GM10266 (cell line): ENCODE results near the gene NR1H2.
"Not testable (repeated sequence)": the region's sequence is repeated elsewhere in the genome, so short reads cannot be mapped to it uniquely, and the experiment has no call there.

Experiments used
- DNase-seq: peaks from one replicate; pipeline ENCODE4 v3.0.0; 2012; ENCODE audit errors: extremely low spot score
- TF ChIP-seq, protein P1 (sequence below): IDR thresholded peaks from 2 replicates; pipeline ENCODE4 v1.5.1; 2012; ENCODE audit warnings: mild to moderate bottlenecking, low read depth; ENCODE audit not compliant: control insufficient read depth, insufficient read depth; ENCODE audit errors: missing control alignments

The NR1H2 gene

DNA sequence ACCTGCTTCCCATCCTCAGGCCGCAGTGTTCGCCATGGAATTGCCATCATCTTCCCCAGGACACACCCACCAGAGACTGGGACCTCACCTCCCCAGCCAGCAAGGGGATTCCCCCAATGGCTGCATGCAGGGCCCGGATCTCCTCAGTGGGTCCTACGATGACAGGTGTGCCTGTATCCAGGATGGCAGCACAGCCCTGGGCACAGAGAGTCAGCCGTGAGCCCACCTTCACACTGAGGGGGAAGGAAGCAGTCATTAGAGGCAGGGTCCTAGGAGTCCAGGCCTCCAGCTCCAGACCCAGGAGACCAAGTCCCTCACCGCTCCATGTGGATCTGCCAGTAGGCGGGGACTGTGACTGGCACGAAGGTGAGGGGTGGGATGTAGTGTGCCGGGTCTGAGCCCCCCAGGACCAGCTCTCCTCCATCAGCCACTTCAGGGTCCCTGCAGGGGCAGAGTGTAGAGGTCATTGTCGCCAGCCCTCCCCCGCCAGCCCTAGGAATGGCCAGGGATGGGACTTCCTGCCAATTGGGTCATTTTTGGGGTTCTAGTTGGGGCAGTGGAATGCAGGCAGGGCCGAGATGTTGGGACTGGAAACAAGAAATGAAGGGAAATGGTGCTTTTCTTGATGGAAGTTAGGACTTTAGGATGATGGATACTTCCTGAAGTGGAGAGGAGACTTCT lies 41.4 kb upstream of the NR1H2 start:
- TF ChIP-seq, protein P1, sequence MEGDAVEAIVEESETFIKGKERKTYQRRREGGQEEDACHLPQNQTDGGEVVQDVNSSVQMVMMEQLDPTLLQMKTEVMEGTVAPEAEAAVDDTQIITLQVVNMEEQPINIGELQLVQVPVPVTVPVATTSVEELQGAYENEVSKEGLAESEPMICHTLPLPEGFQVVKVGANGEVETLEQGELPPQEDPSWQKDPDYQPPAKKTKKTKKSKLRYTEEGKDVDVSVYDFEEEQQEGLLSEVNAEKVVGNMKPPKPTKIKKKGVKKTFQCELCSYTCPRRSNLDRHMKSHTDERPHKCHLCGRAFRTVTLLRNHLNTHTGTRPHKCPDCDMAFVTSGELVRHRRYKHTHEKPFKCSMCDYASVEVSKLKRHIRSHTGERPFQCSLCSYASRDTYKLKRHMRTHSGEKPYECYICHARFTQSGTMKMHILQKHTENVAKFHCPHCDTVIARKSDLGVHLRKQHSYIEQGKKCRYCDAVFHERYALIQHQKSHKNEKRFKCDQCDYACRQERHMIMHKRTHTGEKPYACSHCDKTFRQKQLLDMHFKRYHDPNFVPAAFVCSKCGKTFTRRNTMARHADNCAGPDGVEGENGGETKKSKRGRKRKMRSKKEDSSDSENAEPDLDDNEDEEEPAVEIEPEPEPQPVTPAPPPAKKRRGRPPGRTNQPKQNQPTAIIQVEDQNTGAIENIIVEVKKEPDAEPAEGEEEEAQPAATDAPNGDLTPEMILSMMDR: no peak
- DNase-seq: no peak

DNA sequence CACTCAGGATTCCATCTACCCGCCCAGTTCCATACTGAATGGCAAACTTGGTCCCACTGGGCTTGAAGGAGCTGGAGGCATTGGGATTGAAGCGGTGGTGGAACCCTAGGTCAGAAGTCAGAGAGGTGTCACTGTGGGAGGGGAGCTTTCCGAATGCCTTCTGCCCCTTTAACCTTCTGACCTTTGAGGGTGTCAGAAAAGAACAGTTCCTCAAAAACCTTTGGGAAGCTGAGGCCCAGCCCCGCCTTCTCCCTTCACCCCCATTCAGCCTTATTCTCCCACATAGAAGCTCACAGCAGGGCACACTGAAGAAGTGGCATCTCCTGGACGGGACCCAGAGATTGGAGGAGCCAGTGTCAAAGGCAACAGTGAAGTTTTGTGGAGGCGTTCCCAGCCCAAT lies 39.2 kb upstream of the NR1H2 start:
- not testable (repeated sequence) for DNase-seq

DNA sequence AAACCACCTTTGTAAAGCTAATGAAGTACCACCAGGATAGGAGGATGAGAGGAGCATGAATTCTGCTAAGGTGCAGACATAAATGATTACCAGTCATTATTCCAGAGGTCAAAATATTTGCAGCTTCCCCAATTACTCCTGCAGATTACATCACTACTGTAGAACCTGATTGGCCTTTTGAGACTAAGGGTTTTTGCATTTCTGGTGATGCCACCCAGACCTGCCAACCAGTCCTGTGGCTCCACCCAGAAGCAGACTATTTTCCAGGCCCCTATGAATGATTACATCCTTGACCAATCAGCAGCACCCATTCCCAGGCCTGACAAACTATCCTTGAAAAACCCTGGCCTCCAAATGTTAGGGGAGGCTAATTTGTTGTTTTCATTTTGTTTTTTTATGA lies 35.9 kb upstream of the NR1H2 start:
- no peak for DNase-seq
- TF ChIP-seq, protein P1: no peak

DNA sequence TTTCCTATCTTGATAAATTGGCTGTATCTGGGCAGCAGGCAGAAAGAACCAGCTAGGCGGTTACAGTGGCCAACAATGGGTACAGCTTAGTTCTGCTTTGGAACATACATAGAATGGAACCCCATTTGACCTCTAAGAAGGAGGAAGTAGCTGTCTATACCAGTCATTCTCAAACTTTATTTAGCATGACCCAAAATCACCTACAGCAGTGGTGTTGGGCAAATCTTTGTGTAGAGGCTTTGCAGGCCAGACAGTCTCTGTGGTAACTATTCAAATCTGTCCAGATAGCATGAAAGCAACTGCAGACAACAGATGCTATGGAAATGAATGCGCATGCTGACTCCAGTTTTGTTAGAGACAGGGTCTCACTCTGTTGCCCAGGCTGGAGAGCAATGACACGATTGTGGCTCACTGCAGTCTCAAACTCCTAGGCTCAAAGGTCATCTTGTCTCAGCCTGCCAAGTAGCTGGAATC lies 35.1 kb upstream of the NR1H2 start:
- DNase-seq: peak; percentile 45

DNA sequence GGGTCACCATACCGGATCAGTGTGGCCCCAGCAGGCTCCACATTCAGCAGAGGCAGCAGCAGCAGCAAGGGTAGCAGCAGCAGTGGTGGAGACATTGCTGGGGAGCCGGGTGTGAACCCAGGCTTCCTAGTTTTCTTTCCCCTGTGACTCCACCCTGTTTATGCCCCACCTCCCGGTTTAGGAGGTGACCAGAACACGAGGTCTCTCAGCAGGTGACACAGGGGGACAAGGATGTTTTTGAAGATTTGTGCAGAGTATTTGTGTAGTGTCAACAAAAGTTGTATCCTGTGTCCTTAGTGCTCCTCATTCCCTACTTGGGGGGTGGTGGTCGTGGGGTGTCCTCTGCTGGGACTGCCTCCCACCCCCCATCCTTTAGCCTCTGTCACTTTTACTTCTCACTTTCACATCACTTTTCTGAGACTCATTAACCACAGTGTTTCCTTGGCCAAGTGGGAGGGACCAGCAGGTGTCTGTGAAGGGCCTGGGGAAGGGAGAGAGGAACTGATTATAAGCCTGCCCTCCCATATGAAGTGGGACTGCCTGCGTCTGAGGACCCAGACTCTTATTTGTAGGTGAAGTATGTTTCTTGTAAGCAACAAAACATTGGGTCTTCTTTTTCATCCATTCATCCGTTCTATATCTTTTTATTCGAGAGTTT lies 31.5 kb upstream of the NR1H2 start:
- DNase-seq: no peak
- TF ChIP-seq, protein P1: no peak

More for the DNA sequence above, 35.1 kb upstream of the NR1H2 start:
- TF ChIP-seq, protein P1: no peak

DNA sequence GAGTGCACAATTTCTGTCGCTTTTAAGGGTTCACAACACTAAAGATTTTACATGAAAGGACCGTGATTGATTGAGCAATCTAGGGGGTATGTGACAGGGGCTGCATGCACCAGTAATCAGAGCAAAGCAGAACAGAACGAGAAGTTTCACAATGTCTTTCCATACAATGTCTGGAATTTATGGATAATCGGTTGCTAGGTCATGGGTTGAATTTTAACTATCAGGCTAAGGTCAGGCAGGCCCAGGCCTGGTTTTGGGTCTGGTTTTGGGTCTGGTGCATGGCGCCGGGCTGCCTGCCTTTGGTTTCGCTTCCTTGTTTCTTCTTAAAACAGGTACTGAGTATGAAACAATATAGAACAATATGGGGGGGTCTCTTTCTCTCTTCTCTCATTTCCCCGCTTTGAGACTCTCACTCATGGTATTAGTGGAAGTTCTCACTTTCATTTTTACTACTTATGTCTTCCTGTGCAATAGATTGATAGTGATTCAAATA lies 29.1 kb upstream of the NR1H2 start:
- DNase-seq: not testable (repeated sequence)

DNA sequence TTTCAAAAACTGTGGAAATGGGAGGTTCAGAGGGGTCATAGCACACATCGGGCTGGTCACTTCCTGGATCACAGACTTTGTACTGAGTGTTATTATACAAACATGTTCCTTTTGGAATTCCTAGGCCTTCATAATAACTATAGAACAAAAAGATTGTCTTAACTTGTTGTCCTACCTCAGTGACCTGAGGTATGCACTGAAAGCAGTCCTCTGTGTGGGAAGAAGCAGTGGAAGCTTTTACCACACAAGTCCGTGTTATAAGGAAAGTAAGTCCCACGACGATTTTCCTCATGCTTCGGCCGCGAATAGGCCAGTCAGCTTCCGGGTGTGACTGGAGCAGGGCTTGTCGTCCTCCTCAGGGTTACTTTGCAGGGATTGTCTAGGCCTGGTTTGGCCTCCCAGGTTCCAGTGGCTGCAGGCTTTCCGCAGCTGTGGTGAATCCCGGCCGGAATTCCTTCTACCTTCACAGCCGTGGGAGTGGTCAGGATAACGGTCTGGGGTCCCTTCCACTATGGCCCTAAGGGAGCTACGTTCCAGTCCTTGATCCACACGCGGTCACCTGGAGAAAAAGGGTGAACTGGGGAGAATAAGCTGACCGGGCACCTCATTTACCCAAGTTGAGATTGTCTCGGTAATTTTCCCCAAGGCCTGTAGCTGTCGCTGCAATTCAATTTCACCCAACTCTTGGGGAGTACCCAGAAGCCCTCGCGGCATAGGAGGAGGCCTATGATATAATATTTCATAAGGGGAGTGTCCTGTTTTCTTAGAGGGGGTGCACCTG lies 26.8 kb upstream of the NR1H2 start:
- TF ChIP-seq, protein P1: no peak
- DNase-seq: no peak

DNA sequence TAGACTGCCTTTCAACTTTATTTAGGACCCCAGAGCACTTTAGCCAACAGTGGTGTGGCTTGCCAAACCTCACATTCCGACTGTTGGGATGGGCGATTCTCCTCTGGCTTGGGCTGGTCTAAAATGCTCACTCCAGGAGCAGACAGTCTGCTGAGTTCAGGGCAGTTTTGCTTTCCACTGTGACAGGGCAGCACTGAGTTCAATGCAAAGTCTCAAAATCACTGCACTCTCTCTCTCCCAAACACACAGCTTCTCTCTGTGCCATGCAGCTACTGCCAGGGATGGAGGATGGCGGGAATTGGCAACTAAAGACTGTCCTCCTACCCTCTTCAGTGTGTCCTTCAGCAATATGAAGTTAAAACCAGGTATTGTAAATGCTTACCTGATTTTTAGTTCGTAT lies 24.0 kb upstream of the NR1H2 start:
- TF ChIP-seq, protein P1: no peak
- no peak for DNase-seq

DNA sequence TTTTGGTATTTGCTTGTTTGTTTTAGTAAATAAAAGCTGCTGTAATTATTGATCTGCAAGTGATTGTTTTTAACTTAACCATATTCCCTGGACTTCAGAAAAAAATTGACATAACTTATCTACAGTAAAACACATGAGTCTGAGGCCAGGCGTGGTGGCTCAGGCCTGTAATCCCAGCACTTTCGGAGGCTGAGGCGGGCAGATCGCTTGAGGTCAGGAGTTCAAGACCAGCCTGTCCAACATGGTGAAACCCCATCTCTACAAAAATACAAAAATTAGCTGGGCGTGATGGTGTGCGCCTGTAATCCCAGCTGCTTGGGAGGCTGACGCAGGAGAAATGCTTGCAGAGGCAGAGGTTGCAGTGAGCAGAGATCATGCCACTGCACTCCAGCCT lies 22.8 kb upstream of the NR1H2 start:
- not testable (repeated sequence) for DNase-seq
